CD4-positive, alpha-beta memory T cell (primary cell): ENCODE measurements around the gene FOXD3. TPM values are rescaled to one million over a fixed set of nuclear protein-coding genes. Genes with fewer than 3 reads are reported as not detected.

ENCODE experiments used
- CTCF ChIA-PET: fragments of 350-600 bp; sonication (Branson Sonifier 250); formaldehyde crosslinking; loops from one replicate; lab custom pipeline; 2021; ENCODE audit warnings: inconsistent platforms; ENCODE audit not compliant: partially characterized antibody; lab: Charles Lee
- POLR2A ChIA-PET: fragments of 350-600 bp; sonication (Branson Sonifier 250); formaldehyde crosslinking; loops from one replicate; lab custom pipeline; 2021; ENCODE audit not compliant: partially characterized antibody; lab: Charles Lee
- DNase-seq, 5 donors: peaks; one replicate each; pipeline versions ENCODE4 v3.0.0 to v3.0.0-alpha.2; 2020 to 2022; ENCODE audit warnings: mixed read lengths in 1 of 5
- H3K27ac ChIP-seq: one replicate; pipeline ENCODE4 v1.7.0; 2013; ENCODE audit warnings: low read depth, low read length
- H3K27me3 ChIP-seq: 2 replicates; pipeline ENCODE4 v1.7.0; 2013; ENCODE audit warnings: mild to moderate bottlenecking, low read length, moderate library complexity; ENCODE audit not compliant: insufficient read depth
- H3K36me3 ChIP-seq: 2 replicates; pipeline ENCODE4 v1.7.0; 2013; ENCODE audit warnings: mild to moderate bottlenecking, low read length, moderate library complexity; ENCODE audit not compliant: insufficient read depth
- H3K4me1 ChIP-seq: 2 replicates; pipeline ENCODE4 v1.7.0; 2013; ENCODE audit warnings: mild to moderate bottlenecking, low read length, moderate library complexity; ENCODE audit not compliant: insufficient read depth
- H3K4me3 ChIP-seq, 2 donors: one replicate each; pipeline ENCODE4 v1.7.0; 2013; ENCODE audit warnings: low read length in 2 of 2, mild to moderate bottlenecking in 1 of 2
- H3K9me3 ChIP-seq, 2 donors: one replicate each; pipeline ENCODE4 v1.7.0; 2013; ENCODE audit warnings: low read length in 2 of 2, control low read depth in 1 of 2; ENCODE audit not compliant: control insufficient read depth in 1 of 2
- H3K27ac Mint-ChIP-seq, 7 donors: one replicate each; pipeline ENCODE4 v1.8.0; 2020 to 2021; ENCODE audit warnings: mixed read lengths in 7 of 7, mild to moderate bottlenecking in 6 of 7, inconsistent platforms in 3 of 7, moderate library complexity in 3 of 7
- H3K27me3 Mint-ChIP-seq, 2 donors: one replicate each; pipeline ENCODE4 v1.8.0; 2020 to 2021; ENCODE audit warnings: mixed read lengths in 2 of 2
- H3K36me3 Mint-ChIP-seq, 2 donors: one replicate each; pipeline ENCODE4 v1.8.0; 2020 to 2021; ENCODE audit warnings: mixed read lengths in 2 of 2, inconsistent platforms in 1 of 2, mild to moderate bottlenecking in 1 of 2
- H3K4me1 Mint-ChIP-seq, 4 donors: one replicate each; pipeline ENCODE4 v1.8.0; 2020 to 2021; ENCODE audit warnings: mixed read lengths in 4 of 4, mild to moderate bottlenecking in 1 of 4
- H3K4me3 Mint-ChIP-seq, 8 donors: one replicate each; pipeline ENCODE4 v1.8.0; 2020 to 2021; ENCODE audit warnings: mixed read lengths in 8 of 8, mild to moderate bottlenecking in 7 of 8, moderate library complexity in 6 of 8, inconsistent platforms in 3 of 8
- H3K9me3 Mint-ChIP-seq, 8 donors: one replicate each; pipeline ENCODE4 v1.8.0; 2020 to 2021; ENCODE audit warnings: mixed read lengths in 8 of 8, mild to moderate bottlenecking in 5 of 8, inconsistent platforms in 3 of 8, moderate library complexity in 1 of 8
- intact Hi-C: fragments of 100-400 bp; cut with micrococcal nuclease; formaldehyde crosslinking; loops from one replicate; pipeline ENCODE4 v1.15.1; 2023
- polyA plus RNA-seq, 2 donors: library from polyadenylated mRNA; unstranded; fragments of 300-500 nt; fragmentation: Illumina TruSeq; gene quantifications; one replicate each; pipeline ENCODE4 v1.2.3, GENCODE V29; 2021
- total RNA-seq, 2 experiments: library from RNA; stranded (reverse); gene quantifications; one replicate each; pipeline ENCODE4 v1.2.3, GENCODE V29; 2021

The FOXD3 gene
- total and polyA plus RNA-seq, 4 experiments from 2014 or later = not detected

- Mint-ChIP-seq H3K4me1 (peaks cover 7% of the 10 kb centered on the region in 4 donors), H3K36me3 (peaks cover 0 to 2% of the 10 kb centered on the region in 2 donors), H3K27me3 (peaks cover 14 to 17% of the 10 kb centered on the region in 2 donors), H3K9me3 (no peaks in the 10 kb centered on the region), H3K4me3 (no peak overlapping the region), H3K27ac (no peak overlapping the region)
- intact Hi-C loops = no loop called here
- CTCF ChIA-PET = interaction anchor here (1.2 kb wide), 1 partner anchor 175 kb away, joined by 3 read pairs; no protein-coding TSS in a partner anchor
- DNase-seq = no peak
- Histone ChIP-seq H3K9me3 (no peaks in the 10 kb centered on the region), H3K4me3 (no peak overlapping the region), H3K27me3 (peaks cover 5% of the 10 kb centered on the region), H3K4me1 (peaks cover 7% of the 10 kb centered on the region), H3K27ac (no peak overlapping the region), H3K36me3 (no peaks in the 10 kb centered on the region)
- POLR2A ChIA-PET = no interaction called here
Measured at GRCh38 chr1:63362073-63362472, 39.7 kb downstream of the FOXD3 start.

GRCh38 chr1:63362578-63362977, 40.2 kb downstream of the FOXD3 start:
- intact Hi-C loops = no loop called here
- no peak overlapping the region for H3K27ac Mint-ChIP-seq
- no peak overlapping the region for H3K4me3 Mint-ChIP-seq
- Histone ChIP-seq H3K4me1 (peaks cover 8% of the 10 kb centered on the region), H3K4me3 (no peak overlapping the region), H3K27ac (no peak overlapping the region), H3K9me3 (no peaks in the 10 kb centered on the region), H3K27me3 (peaks cover 5% of the 10 kb centered on the region), H3K36me3 (no peaks in the 10 kb centered on the region)
- peaks cover 14 to 17% of the 10 kb centered on the region in 2 donors for H3K27me3 Mint-ChIP-seq
- ChIA-PET POLR2A (no interaction called here), CTCF (no interaction called here)
- no peaks in the 10 kb centered on the region for H3K9me3 Mint-ChIP-seq
- peaks cover 7 to 9% (median 8%) of the 10 kb centered on the region in 4 donors for H3K4me1 Mint-ChIP-seq
- no peak for DNase-seq
- H3K36me3 Mint-ChIP-seq = peaks cover 0 to 2% of the 10 kb centered on the region in 2 donors

DNA sequence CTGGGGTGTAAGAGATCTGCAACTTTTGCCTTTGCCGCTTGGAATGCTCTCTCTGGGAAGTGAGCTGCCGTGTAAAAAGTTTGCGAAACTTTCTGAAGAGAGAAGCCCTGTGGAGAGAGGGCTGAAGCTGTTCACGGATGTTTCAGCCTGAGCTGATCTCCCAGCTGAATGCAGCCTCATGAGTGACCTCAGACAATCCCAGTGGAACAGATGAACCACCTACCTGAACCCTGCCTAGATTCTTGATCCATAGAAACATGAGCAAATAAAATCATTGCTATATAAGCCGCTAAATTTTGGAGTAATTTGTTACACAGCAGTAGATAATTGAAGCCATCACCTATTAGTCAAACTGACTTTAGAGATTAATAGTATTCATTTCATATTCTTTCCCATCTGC, 40.6 kb downstream of the FOXD3 start:
- Mint-ChIP-seq H3K4me3 (no peak overlapping the region), H3K4me1 (peaks cover 7 to 13% (median 10%) of the 10 kb centered on the region in 4 donors), H3K27me3 (peaks cover 14 to 17% of the 10 kb centered on the region in 2 donors), H3K36me3 (peaks cover 0 to 5% of the 10 kb centered on the region in 2 donors), H3K9me3 (no peaks in the 10 kb centered on the region), H3K27ac (no peak overlapping the region)
- Histone ChIP-seq H3K4me3 (no peak overlapping the region), H3K36me3 (no peaks in the 10 kb centered on the region), H3K27me3 (peaks cover 5% of the 10 kb centered on the region), H3K27ac (no peak overlapping the region), H3K9me3 (no peaks in the 10 kb centered on the region), H3K4me1 (peaks cover 9% of the 10 kb centered on the region)
- CTCF ChIA-PET = no interaction called here
- POLR2A ChIA-PET = no interaction called here
- intact Hi-C loops = no loop called here
- no peak for DNase-seq

DNA sequence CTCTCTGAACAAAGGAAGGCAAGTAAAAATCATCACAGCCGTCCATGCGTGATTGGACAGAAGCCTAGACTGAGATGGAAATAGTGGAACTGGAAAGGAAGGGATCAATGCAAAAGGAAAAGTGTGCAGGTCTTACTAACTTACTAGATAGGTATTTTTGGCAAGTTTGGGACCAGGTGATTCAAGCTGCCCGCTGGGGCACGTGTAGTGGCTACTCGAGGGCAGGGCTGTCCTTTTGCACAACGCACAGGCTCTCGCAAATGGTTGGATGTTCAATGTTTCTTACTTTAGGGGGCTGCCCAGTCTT, 44.5 kb downstream of the FOXD3 start:
- peak overlapping the region; percentile 33 to 92 (median 86) for H3K27ac Mint-ChIP-seq
- POLR2A ChIA-PET = interaction anchor here (1.0 to 1.2 kb wide), 2 partner anchors 12 to 930 kb away, joined by 3 read pairs; partner anchors contain the start of gene USP1
- DNase-seq = no peak

DNA sequence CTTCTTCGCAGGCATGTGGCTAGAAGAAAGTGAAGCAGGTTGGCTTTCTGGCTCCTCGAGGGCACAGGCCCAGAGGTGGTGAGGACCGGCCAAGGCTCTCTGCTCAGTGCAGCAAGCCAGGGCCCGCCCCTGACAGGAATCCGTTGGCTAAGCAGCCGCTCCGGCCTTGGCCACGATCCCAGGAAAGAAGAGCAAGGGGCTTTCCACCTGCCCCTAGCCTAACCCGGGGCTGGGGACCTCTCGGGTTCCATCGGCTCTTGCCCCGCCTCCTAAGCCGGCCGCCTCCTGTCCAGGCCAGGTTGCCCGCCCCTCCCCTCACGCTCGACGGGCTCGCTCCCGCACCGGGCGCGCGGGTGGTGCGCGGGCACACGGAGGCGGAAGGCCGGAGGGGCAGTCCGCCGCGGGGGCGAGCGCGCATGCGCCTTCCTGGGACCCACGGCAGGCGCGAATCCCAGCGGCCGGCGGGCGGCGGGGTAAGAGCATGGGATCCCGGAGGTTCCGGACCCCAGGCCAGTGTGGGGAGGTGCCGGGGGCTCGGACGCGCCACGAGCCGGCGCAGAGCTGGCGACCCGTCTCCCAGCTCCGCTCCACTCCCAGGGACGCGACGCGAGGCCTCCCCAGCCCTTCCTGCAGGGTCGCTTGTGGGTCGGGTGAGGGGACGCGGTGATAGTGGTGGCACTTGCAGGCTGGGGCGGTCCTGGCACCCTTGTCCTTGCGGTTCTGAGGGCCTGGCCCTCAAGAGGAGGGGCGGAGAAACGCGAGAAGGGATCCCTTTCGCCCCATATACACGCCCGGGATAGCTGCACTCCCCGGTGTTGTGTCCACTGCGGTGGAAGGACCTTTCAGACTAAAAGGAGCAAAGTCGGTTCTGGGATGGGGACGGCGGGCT, 45.1 kb downstream of the FOXD3 start, which contains the start of gene ALG6:
ALG6 (plus strand) TSS at position 413 of the 889 bp plus-strand sequence. CDS start 3,351 bp downstream, outside the sequence.
- Histone ChIP-seq H3K36me3 (no peaks in the 10 kb centered on the region), H3K27me3 (no peaks in the 10 kb centered on the region), H3K9me3 (no peaks in the 10 kb centered on the region), H3K27ac (peak within 1 kb of the TSS; percentile 59), H3K4me3 (peak within 1 kb of the TSS; percentile 67 to 80), H3K4me1 (peaks cover 21% of the 10 kb centered on the region)
- Mint-ChIP-seq H3K36me3 (peaks cover 18 to 26% of the 10 kb centered on the region in 2 donors), H3K4me1 (peaks cover 21 to 36% (median 29%) of the 10 kb centered on the region in 4 donors), H3K27me3 (peaks cover 0 to 7% of the 10 kb centered on the region in 2 donors), H3K9me3 (no peaks in the 10 kb centered on the region), H3K27ac (peak within 1 kb of the TSS; percentile 67 to 92 (median 89)), H3K4me3 (peak within 1 kb of the TSS; percentile 93 to 98 (median 94))
- POLR2A ChIA-PET = interaction anchor here (0.8 to 1.2 kb wide), 5 partner anchors 11 to 932 kb away, joined by 3 read pairs; partner anchors contain the start of genes PGM1 and USP1
- DNase-seq = peak; percentile 79 to 92 (median 86)
- CTCF ChIA-PET = no interaction called here
- intact Hi-C loops = loop anchor here (1.0 to 2.0 kb wide), 4 partner anchors 39 to 931 kb away; partner anchors contain the start of genes EFCAB7, ITGB3BP, PGM1 and USP1

More for the DNA sequence above, 44.5 kb downstream of the FOXD3 start:
- no peaks in the 10 kb centered on the region for H3K9me3 ChIP-seq
- CTCF ChIA-PET = no interaction called here
- Mint-ChIP-seq H3K36me3 (peaks cover 14 to 23% of the 10 kb centered on the region in 2 donors), H3K27me3 (peaks cover 2 to 9% of the 10 kb centered on the region in 2 donors), H3K4me3 (peak overlapping the region; percentile 88 to 96 (median 91)), H3K9me3 (no peaks in the 10 kb centered on the region), H3K4me1 (peaks cover 19 to 36% (median 27%) of the 10 kb centered on the region in 4 donors)
- H3K4me3 ChIP-seq = peak overlapping the region; percentile 67 to 80
- H3K36me3 ChIP-seq = no peaks in the 10 kb centered on the region
- H3K27me3 ChIP-seq = no peaks in the 10 kb centered on the region
- intact Hi-C loops = loop anchor here (1.0 to 2.0 kb wide), 4 partner anchors 38 to 930 kb away; partner anchors contain the start of genes EFCAB7, ITGB3BP, PGM1 and USP1
- peaks cover 21% of the 10 kb centered on the region for H3K4me1 ChIP-seq
- H3K27ac ChIP-seq = peak overlapping the region; percentile 59

DNA sequence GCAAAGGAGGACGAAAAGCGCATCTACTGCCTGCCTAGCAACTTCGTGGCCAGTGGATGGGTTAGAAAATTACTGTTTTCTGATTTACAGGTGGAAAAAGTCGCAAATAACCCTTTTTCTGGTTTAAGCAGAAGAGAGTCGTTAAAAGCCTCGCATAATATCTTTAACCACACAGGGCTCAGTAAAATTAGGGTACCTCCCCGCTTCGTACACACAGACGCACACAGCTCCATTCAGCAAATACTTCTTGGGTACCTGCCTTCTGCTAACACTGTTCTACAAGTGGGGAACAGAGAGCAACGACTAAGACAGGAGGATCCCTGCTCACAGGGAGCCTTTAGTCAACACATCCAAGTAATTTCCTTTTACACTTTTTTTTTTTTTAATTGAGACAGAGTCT, 45.8 kb downstream of the FOXD3 start:
- H3K4me1 ChIP-seq = peaks cover 21% of the 10 kb centered on the region
- Mint-ChIP-seq H3K4me3 (peak overlapping the region; percentile 93 to 98 (median 94)), H3K9me3 (no peaks in the 10 kb centered on the region), H3K4me1 (peaks cover 21 to 36% (median 29%) of the 10 kb centered on the region in 4 donors), H3K36me3 (peaks cover 18 to 31% of the 10 kb centered on the region in 2 donors), H3K27ac (peak overlapping the region; percentile 67 to 90 (median 84)), H3K27me3 (peaks cover 0 to 2% of the 10 kb centered on the region in 2 donors)
- peak overlapping the region; percentile 67 to 80 for H3K4me3 ChIP-seq
- no peaks in the 10 kb centered on the region for H3K9me3 ChIP-seq
- no peaks in the 10 kb centered on the region for H3K36me3 ChIP-seq
- POLR2A ChIA-PET = interaction anchor here (0.8 to 1.2 kb wide), 4 partner anchors 10 to 932 kb away, joined by 3 read pairs; partner anchors contain the start of gene PGM1
- CTCF ChIA-PET = no interaction called here
- intact Hi-C loops = no loop called here
- peak overlapping the region; percentile 59 for H3K27ac ChIP-seq
- DNase-seq = peak in 1 of 5 donors; percentile 24
- no peaks in the 10 kb centered on the region for H3K27me3 ChIP-seq
